Measurements from ENCODE around the gene GADD45B.

GADD45B gene, protein sequence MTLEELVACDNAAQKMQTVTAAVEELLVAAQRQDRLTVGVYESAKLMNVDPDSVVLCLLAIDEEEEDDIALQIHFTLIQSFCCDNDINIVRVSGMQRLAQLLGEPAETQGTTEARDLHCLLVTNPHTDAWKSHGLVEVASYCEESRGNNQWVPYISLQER

GRCh38 chr19:2475702-2476450 lies at the start of gene GADD45B:
Gene GADD45B (plus strand): TSS chr19:2476127. CDS start chr19:2476359, 232 bp downstream.
- DNase-seq (ENCODE audit: low read depth in 2 of 2) = peak; percentile 92 to 97

DNA sequence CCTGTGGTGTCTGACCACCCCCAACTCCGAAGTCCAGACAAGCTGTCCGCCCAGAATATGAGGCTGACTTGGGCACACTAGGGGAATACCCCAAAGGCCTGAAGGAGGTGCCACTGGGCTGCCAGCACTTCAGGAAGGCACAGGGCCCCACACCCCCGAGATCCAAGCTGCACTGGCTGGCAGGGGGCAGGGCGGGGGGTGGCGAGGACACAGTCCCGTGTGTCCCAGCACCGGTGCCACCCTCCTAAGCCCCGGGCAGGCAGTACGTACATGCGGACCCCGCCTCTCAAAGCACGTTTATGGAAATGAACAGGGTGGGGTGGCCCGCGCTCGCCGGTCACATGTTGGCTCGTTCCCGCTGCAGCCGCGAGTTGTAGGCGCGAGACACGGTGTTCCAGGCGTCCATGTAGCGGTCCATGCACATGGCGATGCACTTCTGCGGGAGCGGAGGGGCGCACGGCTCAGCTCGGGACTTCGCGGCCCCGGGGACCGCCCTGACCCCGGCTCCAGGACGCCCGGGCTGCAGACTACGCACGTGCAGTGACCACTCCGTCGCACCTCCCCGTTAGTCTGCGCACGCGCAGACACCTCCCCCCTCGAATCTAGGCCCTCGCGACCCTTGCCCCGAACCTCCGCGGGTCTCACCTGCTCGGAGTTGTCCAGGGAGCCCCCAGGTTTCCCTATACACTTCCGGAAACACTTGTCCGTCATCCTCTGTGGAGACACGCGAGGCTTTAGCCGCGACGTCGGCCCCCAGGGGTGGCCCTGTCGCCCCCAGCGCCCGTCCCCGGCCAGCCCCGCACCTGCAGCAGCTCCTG lies 49.1 kb upstream of the GADD45B start:
- peak; percentile 23 to 45 for DNase-seq (ENCODE audit: low read depth in 2 of 2)

- peak; percentile 93 for DNase-seq (ENCODE audit: low read depth in 2 of 2)
These were observed 48.3 kb upstream of the GADD45B start, which contains the start of gene TIMM13 for GRCh38 chr19:2427429-2428320. Gene TIMM13 (minus strand): TSS chr19:2427586. CDS start chr19:2427533, 53 bp downstream.

- no peak for DNase-seq (ENCODE audit: low read depth in 2 of 2)
These were observed 47.6 kb upstream of the GADD45B start for GRCh38 chr19:2428321-2428690.

- DNase-seq (ENCODE audit: low read depth in 2 of 2) = no peak
These were observed 46.9 kb upstream of the GADD45B start for GRCh38 chr19:2428756-2429711.

DNA sequence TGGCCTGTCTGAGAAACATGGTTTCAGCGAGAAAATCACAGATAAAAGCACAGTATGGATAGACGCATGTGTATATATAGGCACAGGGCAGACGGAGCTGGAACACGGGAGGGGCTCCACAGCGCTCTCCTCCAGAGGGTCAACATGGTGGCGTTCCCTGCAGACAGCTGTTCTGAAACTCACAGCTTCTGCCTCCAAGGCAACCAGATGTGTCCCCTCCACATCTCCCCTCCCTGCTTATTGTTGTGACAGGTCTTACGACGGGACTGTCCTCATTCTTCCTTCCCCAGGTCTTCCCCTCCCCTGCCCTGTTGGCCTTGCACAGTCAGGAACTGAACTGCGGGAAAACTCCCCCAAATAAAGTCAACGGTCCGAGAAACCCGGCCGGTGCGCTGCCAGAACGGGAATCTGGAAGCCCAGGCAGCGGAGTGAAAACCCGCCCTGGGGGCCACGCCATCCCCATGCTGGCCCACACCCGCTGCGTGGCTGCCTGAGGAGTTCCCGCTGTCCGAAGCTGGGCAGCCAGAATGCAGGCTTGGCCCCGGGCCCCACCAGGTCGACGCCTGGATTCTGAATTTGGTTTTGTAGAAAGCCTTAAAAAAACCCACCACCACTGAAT lies 45.9 kb upstream of the GADD45B start:
- DNase-seq (ENCODE audit: low read depth in 2 of 2) = no peak

- DNase-seq (ENCODE audit: low read depth in 2 of 2) = no peak
These were observed 44.4 kb upstream of the GADD45B start for GRCh38 chr19:2431318-2432055.

DNA sequence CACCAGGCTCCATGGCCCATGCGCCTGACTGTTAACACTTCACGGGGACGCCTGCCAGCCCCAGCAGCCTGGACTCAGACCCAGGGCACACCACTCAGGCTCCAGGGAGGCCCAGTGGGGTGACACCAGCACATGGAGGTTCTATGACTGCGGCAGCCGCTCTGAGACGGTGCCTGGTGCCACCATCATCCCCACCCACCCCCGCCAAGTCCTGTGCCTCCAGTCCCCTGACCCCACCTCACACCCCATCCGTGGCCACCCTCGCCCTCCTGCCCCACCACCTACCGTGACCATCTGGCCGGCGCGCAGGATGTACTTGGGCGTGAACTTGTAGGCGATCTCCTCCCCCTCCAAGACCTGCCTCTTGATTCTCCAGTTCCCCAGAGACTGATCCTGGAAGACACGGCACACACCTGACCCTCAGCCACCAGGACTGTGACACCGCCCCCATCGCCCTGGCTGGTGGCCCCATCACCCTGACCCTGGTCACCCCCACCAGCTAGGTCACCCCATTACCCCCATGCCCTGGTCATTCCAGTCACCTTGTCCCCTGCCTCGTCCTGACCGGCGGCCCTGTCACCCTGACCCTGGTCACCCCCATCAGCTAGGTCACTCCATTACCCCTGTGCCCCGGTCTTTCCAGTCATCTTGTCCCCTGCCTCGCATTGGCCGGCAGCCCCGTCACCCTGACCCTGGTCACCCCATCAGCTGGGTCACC lies 43.6 kb upstream of the GADD45B start:
- DNase-seq (ENCODE audit: low read depth in 2 of 2) = no peak

- DNase-seq (ENCODE audit: low read depth in 2 of 2) = no peak
These were observed 42.1 kb upstream of the GADD45B start for GRCh38 chr19:2433854-2434253.

- no peak for DNase-seq (ENCODE audit: low read depth in 2 of 2)
These were observed 41.7 kb upstream of the GADD45B start for GRCh38 chr19:2434267-2434666.

GRCh38 chr19:2434721-2435265 lies 41.1 kb upstream of the GADD45B start:
- no peak for DNase-seq (ENCODE audit: low read depth in 2 of 2)

GRCh38 chr19:2436384-2436783 lies 39.5 kb upstream of the GADD45B start:
- no peak for DNase-seq (ENCODE audit: low read depth in 2 of 2)

GRCh38 chr19:2436926-2437325 lies 39.0 kb upstream of the GADD45B start:
- no peak for DNase-seq (ENCODE audit: low read depth in 2 of 2)

DNA sequence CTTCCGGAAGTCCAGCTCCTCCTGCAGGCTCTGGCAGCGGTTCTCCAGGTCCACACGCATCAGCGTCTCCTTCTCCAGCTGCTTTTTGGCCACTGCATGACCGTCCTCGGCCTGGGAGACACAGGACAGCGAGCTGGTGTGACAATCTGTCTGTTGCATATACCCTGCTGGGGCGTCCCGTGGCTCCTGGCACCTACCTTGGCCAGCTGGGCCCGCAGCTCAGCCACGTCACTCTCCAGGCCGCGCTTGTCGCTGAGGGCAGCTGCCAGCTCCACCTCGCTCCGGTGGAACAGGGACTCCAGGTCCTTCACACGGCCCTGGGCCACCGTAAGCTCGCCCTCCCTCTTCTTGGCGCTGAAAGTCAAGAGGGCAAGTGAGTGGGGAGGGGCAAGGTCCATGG lies 37.7 kb upstream of the GADD45B start:
- DNase-seq (ENCODE audit: low read depth in 2 of 2) = no peak

DNA sequence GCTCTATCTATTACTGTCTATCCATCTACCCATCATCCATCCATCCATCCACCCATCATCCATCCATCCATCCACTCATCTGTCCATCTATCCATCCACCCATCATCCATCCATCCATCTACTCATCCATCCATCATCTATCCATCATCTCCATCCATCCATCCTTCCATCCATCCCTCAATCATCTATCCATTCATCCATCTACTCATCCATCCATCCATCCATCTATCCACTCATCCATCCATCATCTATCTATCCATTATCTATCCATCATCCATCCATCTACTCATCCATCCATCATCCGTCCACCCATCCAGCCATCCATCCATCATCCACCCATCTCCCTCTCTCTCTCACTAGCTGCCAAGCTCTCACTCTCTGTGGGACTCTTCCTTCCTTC lies 35.4 kb upstream of the GADD45B start:
- DNase-seq (ENCODE audit: low read depth in 2 of 2) = no peak

DNA sequence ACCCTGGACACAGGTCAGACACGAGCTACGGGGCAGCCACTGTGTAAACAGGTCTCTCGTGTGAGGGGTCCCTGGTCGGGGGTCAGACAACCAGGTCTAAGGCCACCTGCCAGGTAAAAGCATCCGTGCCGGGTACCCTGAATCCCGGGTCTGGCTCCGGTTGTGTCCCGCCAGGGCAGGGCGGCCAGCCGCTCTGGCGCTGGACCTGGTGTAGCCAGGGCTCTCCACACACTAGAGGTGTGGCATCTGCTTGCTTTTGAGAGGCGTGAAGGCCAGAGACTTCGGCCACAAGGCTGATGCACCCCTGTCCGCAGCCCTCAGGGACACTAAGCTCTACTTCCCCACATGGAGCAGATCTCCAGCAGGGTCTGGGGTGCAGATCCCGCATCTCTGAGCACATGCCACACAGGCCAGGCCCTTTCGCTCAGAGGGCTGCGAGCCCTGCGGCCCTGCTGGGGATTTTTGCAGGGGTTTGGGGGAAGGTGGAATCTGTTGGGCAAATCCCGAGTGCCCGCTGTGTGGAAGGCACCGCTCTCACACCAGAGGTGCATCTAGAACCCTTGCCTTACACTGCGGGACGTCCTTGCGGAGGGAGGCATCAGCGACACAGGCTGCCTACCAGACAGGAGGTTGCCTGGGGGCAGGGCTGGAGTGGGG lies 34.7 kb upstream of the GADD45B start:
- DNase-seq (ENCODE audit: low read depth in 2 of 2) = no peak

DNA sequence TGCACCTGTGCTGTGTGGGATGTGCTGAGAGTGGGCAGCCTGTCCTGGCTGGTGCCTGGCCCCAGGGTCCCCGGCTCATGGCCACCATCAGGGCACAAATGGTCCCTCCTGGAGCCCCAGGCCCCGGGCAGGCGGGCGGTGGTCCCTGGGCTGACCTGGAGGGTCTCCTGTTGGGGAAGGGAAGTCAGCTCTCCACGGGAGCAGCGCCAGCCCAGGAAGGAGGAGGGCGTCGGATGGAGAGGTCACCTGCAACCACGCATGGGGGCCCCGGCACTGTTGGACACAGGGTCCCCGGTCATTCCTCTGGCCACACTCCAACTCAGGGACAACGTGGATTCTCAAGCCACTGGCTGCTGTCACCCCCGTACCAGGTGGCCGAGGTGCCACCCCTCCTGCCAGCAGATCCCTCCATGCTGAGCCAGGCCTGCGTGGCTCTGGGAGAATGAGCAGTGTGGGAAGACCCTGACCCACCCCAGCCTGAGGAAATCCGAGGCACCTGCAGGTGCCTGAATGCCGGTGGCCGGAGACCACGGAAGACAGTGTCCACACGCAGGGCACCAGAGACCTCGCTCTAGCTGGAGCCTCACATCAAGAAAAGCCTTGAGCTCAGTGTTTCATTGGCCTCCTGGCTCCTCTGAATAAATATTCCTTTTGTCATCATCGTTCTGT lies 32.7 kb upstream of the GADD45B start:
- DNase-seq (ENCODE audit: low read depth in 2 of 2) = no peak

All from stimulated activated CD4-positive, alpha-beta T cell treated with anti-CD3 and anti-CD28 coated beads, Interleukin-12 subunit alpha, Interleukin-12 subunit beta, amount 100 ng/mL, for 24 hours (primary cell).